Left lung (tissue), 10 donors: ENCODE results near the gene ENAM. TPM values are rescaled to one million over a fixed set of nuclear protein-coding genes. Genes with fewer than 3 reads are reported as not detected.
"Not testable (repeated sequence)": the region's sequence is repeated elsewhere in the genome, so short reads cannot be mapped to it uniquely, and the experiment has no call there.

ENCODE experiments used
- ATAC-seq: fragments of 200-7000 bp; cut with Tn5 transposase; one replicate; pipeline ENCODE4 v1.9.1; 2020; ENCODE audit warnings: moderate library complexity
- DNase-seq, 4 donors: peaks; one replicate each; pipeline ENCODE4 v3.0.0-alpha.2; 2013 to 2020
- H3K27ac ChIP-seq, 2 donors: fragments of 200-600 bp; sonication (generic) in 1 of 2; one replicate each; pipeline versions ENCODE4 v1.5.0 to v1.8.0; 2020 to 2021
- H3K27me3 ChIP-seq, 2 donors: fragments of 200-600 bp; sonication (generic) in 1 of 2; one replicate each; pipeline versions ENCODE4 v1.5.0 to v1.8.0; 2020 to 2021
- H3K36me3 ChIP-seq, 2 donors: fragments of 200-600 bp; sonication (generic) in 1 of 2; one replicate each; pipeline versions ENCODE4 v1.5.0 to v1.8.0; 2020 to 2021
- H3K4me1 ChIP-seq, 2 donors: fragments of 200-600 bp; one replicate each; pipeline ENCODE4 v1.8.0; 2021
- H3K4me3 ChIP-seq, 2 donors: fragments of 200-600 bp; sonication (generic) in 1 of 2; one replicate each; pipeline versions ENCODE4 v1.5.0 to v1.8.0; 2020 to 2021; ENCODE audit warnings: mild to moderate bottlenecking in 1 of 2
- H3K9me3 ChIP-seq, 2 donors: fragments of 200-600 bp; sonication (generic) in 1 of 2; one replicate each; pipeline versions ENCODE4 v1.5.0 to v1.8.0; 2020 to 2021
- CTCF ChIP-seq, 2 donors: fragments of 200-600 bp; sonication (generic) in 1 of 2; IDR thresholded peaks; one replicate each; pipeline versions ENCODE4 v1.5.0 to v1.8.0; 2021; ENCODE audit warnings: antibody characterized with exemption in 2 of 2
- intact Hi-C, 2 donors: fragments of 100-400 bp; cut with DNase I; formaldehyde crosslinking; loops; one replicate each; pipeline versions ENCODE4 v1.11.2 to v1.14.2; 2022
- polyA plus RNA-seq, 6 donors: library from polyadenylated mRNA; unstranded; fragments of 120-200 nt; gene quantifications; one replicate each; pipeline ENCODE4 v1.2.1, GENCODE V29; 2013; ENCODE audit not compliant: insufficient read length in 6 of 6
- total RNA-seq, 2 donors: library from RNA; stranded (reverse); fragmentation: NEBNext Ultra II Directional; extraction: Animal tissue kit (Norgen Biotek cat#: 25700); gene quantifications; one replicate each; pipeline ENCODE4 v1.2.1, GENCODE V29; 2021
- donor health status: DM: no; HTN: yes; CAD: no.
- donor health status: DM: no; HTN: no; CAD: no.

The ENAM gene
- total and polyA plus RNA-seq, 8 donors: 0.14 to 0.84 (median 0.42) TPM

- Histone ChIP-seq H3K4me1 (peaks cover 10 to 43% of the 10 kb centered on the region in 2 donors), H3K27ac (peak within 1 kb of the TSS; percentile 94 to 95), H3K9me3 (no peaks in the 10 kb centered on the region), H3K27me3 (no peaks in the 10 kb centered on the region), H3K4me3 (peak within 1 kb of the TSS; percentile 89 to 94), H3K36me3 (peaks cover 0 to 6% of the 10 kb centered on the region in 2 donors)
- TF ChIP-seq CTCF (IDR thresholded peaks at IDR 0.05): peak; percentile 93 to 95
- DNase-seq: peak; percentile 95 to 99 (median 97)
- intact Hi-C loops: no loop called here
- ATAC-seq: peak; percentile 99
Observed at GRCh38 chr4:70687821-70688794, 59.6 kb downstream of the ENAM start, which contains the start of gene UTP3. Gene UTP3 (plus strand): TSS chr4:70688532. CDS start chr4:70688678, 146 bp downstream.

GRCh38 chr4:70688795-70689231 lies 60.3 kb downstream of the ENAM start:
- H3K27ac ChIP-seq: peak overlapping the region; percentile 94 to 95
- TF ChIP-seq CTCF (IDR thresholded peaks at IDR 0.05): no peak
- ATAC-seq (peak; percentile 7), DNase-seq (no peak)
- H3K27me3 ChIP-seq: no peaks in the 10 kb centered on the region
- no peaks in the 10 kb centered on the region for H3K9me3 ChIP-seq
- intact Hi-C loops: no loop called here
- H3K4me3 ChIP-seq: peak overlapping the region; percentile 89 to 94
- peaks cover 0 to 12% of the 10 kb centered on the region in 2 donors for H3K36me3 ChIP-seq
- H3K4me1 ChIP-seq: peaks cover 10 to 43% of the 10 kb centered on the region in 2 donors

GRCh38 chr4:70691661-70692060 lies 63.1 kb downstream of the ENAM start:
- Histone ChIP-seq H3K27ac (peak overlapping the region in 1 of 2 donors; percentile 2), H3K4me3 (peak overlapping the region in 1 of 2 donors; percentile 1), H3K27me3 (no peaks in the 10 kb centered on the region), H3K4me1 (peaks cover 10 to 43% of the 10 kb centered on the region in 2 donors), H3K9me3 (no peaks in the 10 kb centered on the region), H3K36me3 (peaks cover 0 to 12% of the 10 kb centered on the region in 2 donors)
- ATAC-seq (no peak), DNase-seq (no peak)
- intact Hi-C loops: loop anchor here in 1 of 2 donors (5.0 kb wide), 1 partner anchor 146 kb away; the partner anchor contains the start of gene GRSF1
- TF ChIP-seq CTCF (IDR thresholded peaks at IDR 0.05): no peak

GRCh38 chr4:70694633-70695032 lies 66.1 kb downstream of the ENAM start:
- intact Hi-C loops: loop anchor here in 1 of 2 donors (5.0 kb wide), 1 partner anchor 143 kb away; the partner anchor contains the start of gene GRSF1
- not testable (repeated sequence) for H3K27ac ChIP-seq, H3K4me3 ChIP-seq, ATAC-seq, H3K27me3 ChIP-seq, DNase-seq, H3K9me3 ChIP-seq
- H3K4me1 ChIP-seq: peaks cover 3 to 30% of the 10 kb centered on the region in 2 donors
- peaks cover 0 to 12% of the 10 kb centered on the region in 2 donors for H3K36me3 ChIP-seq

Other genes with a start within 250 kb of the ENAM start
- not detected for gene SMR3B, start 245.6 kb upstream of the ENAM start, total RNA-seq
- gene SMR3B, start 245.6 kb upstream of the ENAM start, polyA plus RNA-seq: not detected
- not detected for gene OPRPN, start 230.8 kb upstream of the ENAM start, total RNA-seq
- gene OPRPN, start 230.8 kb upstream of the ENAM start, polyA plus RNA-seq: not detected
- gene MUC7, start 156.5 kb upstream of the ENAM start, total RNA-seq: not detected
- gene MUC7, start 156.5 kb upstream of the ENAM start, polyA plus RNA-seq: not detected
- gene AMTN, start 110.2 kb upstream of the ENAM start, total RNA-seq: 1 to 10 TPM in 1 of 2 donors, not detected in 1; 3.3 TPM
- under 1 TPM in 2 of 6 donors, not detected in 4; 0.35 to 0.52 TPM for gene AMTN, start 110.2 kb upstream of the ENAM start, polyA plus RNA-seq
- gene AMBN, start 36.5 kb upstream of the ENAM start, total RNA-seq: not detected
- not detected for gene AMBN, start 36.5 kb upstream of the ENAM start, polyA plus RNA-seq
- 100 to 1,000 TPM in 1 of 2 donors, 10 to 100 TPM in 1; 92.6 to 184 TPM for gene JCHAIN, start 37.8 kb downstream of the ENAM start, total RNA-seq
- 1 to 10 TPM; 1.5 to 2.6 (median 2.2) TPM for gene JCHAIN, start 37.8 kb downstream of the ENAM start, polyA plus RNA-seq
- gene UTP3, start 59.8 kb downstream of the ENAM start, total RNA-seq: 10 to 100 TPM; 21.5 to 28.0 TPM
- 10 to 100 TPM; 30.4 to 36.6 (median 34.6) TPM for gene UTP3, start 59.8 kb downstream of the ENAM start, polyA plus RNA-seq
- 10 to 100 TPM; 59.9 to 65.5 TPM for gene RUFY3, start 93.2 kb downstream of the ENAM start, total RNA-seq
- 100 to 1,000 TPM; 121 to 158 (median 149) TPM for gene RUFY3, start 93.2 kb downstream of the ENAM start, polyA plus RNA-seq
- 10 to 100 TPM; 60.3 to 74.5 TPM for gene GRSF1, start 211.1 kb downstream of the ENAM start, total RNA-seq
- 100 to 1,000 TPM; 126 to 143 (median 131) TPM for gene GRSF1, start 211.1 kb downstream of the ENAM start, polyA plus RNA-seq